ENCODE results near the gene INPP5A.

- TF ChIP-seq CTCF (IDR thresholded peaks at IDR 0.05) (no peak), EP300 (IDR thresholded peaks at IDR 0.05) (no peak), POLR2A (IDR thresholded peaks at IDR 0.05) (no peak)
Observed at GRCh38 chr10:132503581-132504421, 33.8 kb upstream of the INPP5A start.

Data from upper lobe of left lung (tissue), 4 donors.